GM18507 (cell line): Measurements from ENCODE around the gene THRB.
"Not testable (repeated sequence)": the region's sequence is repeated elsewhere in the genome, so short reads cannot be mapped to it uniquely, and the experiment has no call there.

ENCODE experiments used
- DNase-seq: peaks from one replicate; pipeline ENCODE4 v3.0.0; 2011; ENCODE audit warnings: low read depth; ENCODE audit not compliant: insufficient read length; ENCODE audit errors: extremely low spot score
- FAIRE-seq: peaks from 2 replicates; lab custom pipeline; 2011; peaks lifted over from hg19 to GRCh38; lab: Jason Lieb, UNC

The THRB gene

DNA sequence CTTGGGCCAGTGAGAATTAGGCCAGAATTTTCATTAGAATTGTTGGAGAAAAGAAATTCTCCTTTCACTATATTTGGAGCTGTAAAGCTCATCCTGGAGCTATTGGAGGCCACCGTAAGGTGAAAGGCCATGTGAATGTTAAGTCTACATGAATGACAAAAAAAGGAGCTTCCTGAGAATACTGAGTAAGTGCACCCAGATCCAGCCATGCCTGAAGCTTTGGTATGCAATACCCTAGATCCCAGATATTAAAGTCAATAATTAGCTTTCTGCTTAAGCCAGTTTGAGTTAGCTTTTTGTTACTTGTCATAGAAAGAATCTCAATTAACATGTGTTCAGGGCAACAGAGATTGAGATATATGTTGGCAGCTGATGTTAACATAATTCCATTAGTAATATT lies 377.1 kb downstream of the THRB start:
- FAIRE-seq (no peak), DNase-seq (no peak)

DNA sequence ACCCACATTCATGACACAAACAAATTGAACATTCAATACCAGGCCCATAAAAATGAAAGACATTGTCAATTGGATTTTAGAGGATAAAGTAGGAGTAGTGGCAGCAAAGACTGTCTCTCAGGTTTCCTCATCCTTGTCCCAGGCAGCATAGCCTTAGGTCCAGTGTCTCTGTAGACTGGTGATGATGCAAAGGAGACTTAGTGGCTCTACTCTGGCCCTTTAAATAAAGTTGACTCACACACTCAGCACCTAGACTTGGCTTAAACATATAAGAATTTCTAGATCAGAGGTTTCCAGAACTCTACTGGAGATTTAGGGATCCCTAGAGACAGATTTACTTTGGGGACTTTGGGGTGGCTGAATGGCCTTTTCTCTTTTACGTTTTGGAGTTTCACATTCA lies 382.9 kb downstream of the THRB start:
- FAIRE-seq, result no peak
- no peak for DNase-seq

DNA sequence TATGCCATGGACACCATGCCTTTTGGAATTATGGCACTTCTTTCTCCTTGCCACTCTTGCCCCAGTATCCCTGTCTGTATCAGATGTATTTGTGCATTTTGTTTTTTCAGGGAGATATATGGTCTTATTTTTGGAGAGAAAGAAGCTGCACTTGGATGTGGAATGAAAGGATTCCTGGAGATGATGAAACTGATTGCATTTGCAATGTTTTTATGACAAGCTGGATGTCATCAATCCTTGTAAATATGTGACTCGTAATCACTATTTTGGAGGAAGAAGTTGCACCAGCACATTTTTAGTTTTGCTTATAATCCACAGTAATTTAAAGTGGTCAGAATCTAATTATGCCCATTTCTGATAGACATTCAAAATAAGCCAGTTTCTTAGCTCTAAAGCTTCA lies 384.6 kb downstream of the THRB start:
- DNase-seq (no peak), FAIRE-seq (no peak)

DNA sequence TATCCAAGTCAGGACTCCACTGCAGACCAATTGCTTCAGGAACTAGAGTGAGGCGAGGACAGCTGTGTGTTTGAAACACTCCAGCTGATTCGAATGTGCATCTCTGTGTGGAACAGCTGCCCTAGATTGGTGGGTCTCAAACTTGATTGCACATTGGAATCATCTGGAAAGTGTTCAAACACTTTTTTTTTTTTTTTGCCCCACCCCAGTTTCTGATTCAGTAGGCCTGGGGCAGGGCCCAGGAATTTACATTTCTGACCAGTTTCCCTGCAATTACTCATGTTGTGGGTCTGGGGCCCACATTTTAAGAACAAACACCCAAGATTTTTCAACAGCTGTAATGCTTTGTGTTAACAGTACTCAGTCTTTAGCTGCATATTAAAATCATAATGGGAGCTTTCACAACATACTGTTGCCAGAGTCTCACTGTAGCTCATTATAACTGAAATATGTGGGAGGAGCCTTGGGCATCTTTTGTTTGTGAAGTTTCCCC lies 392.9 kb downstream of the THRB start:
- FAIRE-seq, result no peak

DNA sequence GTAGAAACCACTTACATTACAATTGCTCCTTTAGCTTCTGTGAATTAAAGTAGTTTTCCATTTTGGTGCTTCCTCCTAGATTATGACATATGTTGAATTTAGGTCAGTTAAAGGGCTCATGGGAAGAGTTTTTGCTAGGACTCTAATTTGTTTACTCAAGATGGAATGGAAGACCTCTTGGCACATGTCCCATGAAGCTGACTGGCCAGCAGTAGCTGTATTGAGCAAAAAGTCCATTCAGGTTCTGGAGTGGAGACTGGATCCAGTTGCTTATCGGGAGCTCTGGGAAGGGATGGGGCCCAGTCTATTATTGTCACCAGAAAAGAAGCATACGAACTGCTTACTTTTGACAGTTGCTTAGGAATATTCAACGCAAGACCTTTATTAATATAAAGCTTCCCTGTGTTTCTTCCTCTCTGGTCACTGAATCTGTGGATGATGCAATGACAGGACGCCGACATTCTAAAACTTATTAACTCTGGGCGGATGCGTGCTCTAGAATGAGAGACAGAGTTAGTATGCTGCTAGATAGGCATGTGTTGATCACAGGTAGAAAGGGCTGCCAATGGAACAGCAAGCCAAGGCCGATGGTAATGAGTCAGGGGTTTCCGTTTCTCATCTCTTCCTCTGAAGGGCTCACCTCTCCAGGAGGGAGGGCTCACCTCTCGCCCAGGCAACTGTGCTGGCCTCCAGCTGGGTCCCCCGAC lies 393.8 kb downstream of the THRB start:
- DNase-seq (no peak), FAIRE-seq (no peak)

More for the DNA sequence above, 392.9 kb downstream of the THRB start:
- DNase-seq, result no peak

DNA sequence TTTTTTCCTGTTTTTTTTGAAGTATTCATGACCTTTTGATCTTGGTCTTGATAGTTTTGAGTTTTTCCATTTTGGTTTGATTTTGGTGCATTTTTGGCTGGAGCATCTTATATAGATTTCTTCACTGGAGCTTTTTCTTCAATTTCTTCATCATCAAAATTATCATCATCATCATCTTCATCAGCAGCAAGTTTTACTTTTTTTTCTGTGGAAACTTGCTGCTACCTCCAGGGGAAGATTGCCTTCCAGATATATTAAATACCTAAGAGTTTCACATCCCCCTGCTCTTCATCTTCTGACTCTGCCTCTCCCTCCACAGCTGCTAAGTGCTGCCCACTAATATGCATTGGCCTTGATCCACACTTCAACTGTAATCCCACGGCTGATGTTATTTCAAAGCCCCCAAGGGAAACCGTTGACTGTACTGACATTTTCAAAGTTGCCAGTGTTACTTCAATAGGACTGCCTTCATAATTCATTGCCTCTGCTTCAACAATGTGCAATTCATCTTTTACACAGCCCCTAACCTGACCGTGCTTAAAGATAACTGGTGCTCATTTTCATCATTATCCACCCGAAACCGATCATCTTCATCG lies 397.9 kb downstream of the THRB start:
- no peak for DNase-seq
- no peak for FAIRE-seq

DNA sequence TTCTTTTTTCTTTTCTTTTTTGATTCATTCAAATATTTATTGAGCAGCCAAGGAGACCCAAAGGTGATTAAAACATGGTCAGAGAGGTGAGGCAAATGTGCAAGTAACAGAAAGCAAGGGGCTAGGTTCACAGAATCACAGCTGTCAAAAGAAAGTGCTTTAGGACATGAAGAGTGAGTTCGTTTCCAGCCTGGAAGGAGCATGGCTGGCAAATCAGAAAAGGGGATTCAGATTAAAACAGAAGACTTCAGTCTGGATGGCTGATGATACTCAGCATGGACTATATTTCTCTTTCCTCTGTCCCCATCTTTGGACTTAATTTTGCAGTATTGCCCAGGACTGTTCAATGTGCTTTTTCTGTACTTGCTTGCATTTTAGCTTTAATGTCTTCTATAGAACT lies 398.4 kb downstream of the THRB start:
- FAIRE-seq, result no peak

DNA sequence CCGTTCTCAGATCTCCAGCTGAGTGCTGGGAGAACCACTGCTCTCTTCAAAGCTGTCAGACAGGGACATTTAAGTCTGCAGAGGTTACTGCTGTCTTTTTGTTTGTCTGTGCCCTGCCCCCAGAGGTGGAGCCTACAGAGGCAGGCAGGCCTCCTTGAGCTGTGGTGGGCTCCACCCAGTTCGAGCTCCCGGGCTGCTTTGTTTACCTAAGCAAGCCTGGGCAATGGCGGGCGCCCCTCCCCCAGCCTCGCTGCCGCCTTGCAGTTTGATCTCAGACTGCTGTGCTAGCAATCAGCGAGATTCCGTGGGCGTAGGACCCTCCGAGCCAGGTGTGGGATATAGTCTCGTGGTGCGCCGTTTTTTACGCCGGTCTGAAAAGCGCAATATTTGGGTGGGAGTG lies 399.8 kb downstream of the THRB start:
- not testable (repeated sequence) for FAIRE-seq, DNase-seq

More for the DNA sequence above, 398.4 kb downstream of the THRB start:
- no peak for DNase-seq

DNA sequence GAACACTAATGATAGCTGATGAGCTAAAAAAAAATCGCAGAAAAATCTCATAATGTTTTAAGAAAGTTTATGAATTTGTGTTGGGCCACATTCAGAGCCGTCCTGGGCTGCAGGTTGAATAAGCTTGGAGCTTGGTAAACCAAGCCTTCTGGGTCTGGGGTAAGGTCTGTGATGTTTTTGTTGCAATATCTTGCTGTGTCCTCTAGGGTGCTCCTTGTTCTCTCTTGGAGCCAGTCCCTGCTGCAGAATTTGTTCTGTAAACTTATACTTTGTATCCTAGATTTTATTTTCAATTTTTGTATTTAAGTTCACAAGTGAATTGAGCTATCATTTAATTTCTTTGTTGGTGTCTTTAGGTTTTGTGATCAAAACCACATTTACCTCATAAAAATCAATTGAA lies 405.9 kb downstream of the THRB start:
- no peak for FAIRE-seq
- no peak for DNase-seq

DNA sequence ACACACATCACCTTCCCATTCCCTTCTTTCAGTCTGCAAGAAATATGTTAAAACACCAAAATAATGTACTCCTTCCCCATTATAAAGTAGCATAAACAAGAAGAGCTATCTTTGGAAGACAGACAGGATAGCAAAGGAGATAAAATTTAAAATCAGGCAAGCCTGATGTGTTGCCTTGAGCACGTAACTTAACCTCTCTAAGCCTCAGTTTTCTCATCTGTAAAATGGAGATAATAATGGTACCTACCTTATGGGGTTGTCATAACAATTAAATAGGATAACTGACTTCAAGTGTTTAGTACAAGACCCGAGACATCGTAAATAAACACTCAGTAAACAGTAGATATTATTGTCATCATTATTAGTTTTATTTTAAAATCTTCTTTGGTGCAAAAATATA lies 407.2 kb downstream of the THRB start:
- FAIRE-seq (no peak), DNase-seq (no peak)

DNA sequence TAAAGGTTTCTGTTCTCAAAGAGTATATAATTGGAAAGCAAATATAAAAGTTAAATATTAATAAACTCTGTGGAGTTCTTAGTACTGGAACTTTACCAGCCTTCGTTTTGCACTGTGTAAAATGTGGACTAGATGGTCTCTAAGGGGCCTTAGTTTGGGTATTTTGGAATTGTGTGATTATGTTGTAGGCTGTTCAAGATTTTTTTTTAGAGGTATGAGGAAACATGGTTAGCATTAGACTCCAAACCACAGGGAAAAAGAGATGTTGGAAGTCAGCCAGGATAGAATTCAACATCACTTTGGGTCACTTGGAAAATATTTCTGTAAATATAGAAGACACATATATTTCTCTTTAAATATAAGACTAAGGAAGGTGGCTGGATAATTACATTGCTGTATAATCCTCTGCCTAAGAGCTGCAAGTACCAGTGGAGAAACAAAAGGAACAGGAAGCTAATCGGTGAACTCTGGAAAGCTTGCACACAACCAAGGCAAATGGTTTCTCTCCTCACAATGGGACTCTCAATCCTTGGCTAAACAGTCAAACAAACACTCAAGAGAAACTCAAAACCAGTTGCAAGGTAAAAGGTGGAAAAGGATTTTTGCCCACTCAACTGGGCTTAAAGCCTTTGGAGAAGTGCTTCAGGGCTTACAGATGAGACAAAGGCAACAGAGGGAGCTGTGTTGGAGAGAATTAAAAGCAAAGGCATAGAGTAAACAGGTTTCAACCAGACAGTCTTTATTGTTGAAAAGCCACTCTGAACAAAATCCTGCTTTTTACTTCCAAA lies 407.8 kb downstream of the THRB start:
- no peak for DNase-seq
- no peak for FAIRE-seq

DNA sequence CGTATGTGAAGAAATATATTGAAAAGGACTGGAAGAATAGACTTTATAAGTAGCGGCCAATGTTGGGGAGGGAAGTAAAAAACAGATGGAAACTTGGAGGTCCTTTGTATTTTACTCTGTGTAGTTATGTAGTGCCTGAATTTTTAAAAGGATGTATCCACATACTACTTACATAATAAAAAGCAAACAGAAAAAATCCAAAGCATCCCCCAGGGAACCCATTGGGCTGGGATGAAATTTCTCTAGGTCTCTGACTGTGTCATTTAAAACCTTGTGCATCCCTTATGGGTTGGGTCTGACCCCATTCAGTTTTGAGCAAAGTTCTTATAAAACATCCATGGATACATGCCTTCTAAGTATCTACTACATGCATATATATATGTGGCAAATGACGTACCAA lies 408.4 kb downstream of the THRB start:
- no peak for FAIRE-seq
- no peak for DNase-seq

DNA sequence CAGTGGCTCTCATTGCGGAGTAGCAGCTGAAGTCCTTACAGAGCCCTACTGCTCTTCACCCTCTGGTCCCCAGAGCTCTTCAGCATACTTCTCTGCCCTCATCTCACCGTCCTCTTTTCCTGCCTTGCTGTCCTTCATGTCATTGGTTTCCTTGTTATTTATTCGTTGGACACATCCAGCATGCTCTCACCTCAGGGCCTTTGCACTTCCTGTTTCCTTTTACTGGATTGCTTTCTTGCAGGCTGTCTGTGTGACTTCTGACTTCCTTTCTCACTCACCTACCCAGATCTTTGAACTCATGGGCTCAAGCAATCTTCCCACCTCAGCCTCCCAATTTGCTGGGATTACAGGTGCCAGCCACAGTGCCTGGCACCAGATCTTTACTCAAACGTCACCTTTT lies 422.5 kb downstream of the THRB start:
- no peak for FAIRE-seq
- DNase-seq, result no peak

DNA sequence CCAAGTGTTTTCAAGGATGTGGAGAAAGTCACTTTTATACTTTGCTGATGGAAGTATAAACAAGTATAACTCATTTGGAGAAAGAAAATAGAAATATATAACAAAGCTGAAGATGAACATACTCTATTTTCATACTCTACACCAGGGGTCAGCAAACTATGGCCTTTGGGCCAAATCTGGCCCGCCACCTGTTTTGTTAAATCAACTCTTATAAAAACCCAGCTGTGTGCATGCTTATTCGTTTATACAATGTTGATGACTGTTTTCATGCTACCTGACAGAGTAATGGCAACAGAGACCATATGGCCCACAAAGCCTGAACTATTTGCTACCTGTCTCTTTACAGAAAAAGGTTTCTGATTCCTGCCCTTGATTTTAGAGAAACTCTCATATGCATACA lies 425.6 kb downstream of the THRB start:
- FAIRE-seq (no peak), DNase-seq (no peak)

DNA sequence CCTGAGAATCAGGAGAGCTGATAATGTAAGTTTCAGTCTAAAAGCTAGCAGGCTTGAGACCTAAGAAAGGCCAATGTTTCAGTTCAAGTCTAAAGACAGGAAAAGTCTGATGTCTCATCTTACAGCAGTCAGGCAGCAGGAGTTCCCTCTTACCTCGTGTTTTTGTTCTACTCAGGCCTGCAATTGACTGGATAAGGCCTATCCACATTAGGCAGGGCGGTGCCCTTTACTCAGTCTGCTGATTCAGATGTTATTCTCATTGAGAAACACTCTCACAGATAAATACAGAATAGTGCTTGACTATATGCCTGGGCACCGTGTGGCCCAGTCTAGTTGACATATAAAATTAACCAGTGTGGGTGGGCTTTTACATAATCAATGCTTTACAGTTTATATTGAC lies 427.2 kb downstream of the THRB start:
- FAIRE-seq, result no peak
- no peak for DNase-seq
